Measurements from ENCODE around the gene HACD2.
"Not testable (repeated sequence)": the region's sequence is repeated elsewhere in the genome, so short reads cannot be mapped to it uniquely, and the experiment has no call there.

Gene HACD2

DNA sequence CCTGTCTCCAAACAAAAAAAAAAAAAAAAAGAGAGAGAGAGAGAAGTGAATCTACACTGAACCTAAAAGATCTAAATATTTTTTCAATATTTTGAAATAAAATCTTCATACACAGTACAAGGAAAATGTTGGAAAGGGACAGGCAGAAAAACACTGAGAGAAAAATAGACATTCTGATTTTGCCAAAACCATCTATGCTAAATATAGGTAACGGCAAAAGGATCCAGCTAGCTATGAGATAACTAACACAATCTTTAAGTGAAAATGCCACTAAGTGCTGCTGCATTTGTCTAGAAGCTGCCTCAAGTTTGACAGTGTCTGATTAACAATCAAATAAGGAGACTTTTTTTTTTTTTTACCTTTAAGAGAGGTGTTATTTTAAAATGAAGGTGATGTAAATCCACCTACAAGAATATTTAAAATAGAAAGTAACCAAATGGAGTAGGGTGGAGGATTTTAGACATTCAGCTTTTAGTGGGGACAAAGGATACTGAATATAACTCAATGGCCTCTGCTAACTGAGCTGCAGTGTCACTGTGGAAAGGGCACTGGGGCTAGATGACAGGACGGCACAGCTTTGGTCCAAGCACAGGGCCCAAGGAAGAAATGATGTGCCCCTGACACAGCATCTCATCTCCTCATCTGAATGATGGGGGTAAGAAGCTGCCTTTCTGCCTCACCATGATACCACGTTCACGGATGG is 62.4 kb downstream of the HACD2 start:
- DNase-seq: no peak

DNA sequence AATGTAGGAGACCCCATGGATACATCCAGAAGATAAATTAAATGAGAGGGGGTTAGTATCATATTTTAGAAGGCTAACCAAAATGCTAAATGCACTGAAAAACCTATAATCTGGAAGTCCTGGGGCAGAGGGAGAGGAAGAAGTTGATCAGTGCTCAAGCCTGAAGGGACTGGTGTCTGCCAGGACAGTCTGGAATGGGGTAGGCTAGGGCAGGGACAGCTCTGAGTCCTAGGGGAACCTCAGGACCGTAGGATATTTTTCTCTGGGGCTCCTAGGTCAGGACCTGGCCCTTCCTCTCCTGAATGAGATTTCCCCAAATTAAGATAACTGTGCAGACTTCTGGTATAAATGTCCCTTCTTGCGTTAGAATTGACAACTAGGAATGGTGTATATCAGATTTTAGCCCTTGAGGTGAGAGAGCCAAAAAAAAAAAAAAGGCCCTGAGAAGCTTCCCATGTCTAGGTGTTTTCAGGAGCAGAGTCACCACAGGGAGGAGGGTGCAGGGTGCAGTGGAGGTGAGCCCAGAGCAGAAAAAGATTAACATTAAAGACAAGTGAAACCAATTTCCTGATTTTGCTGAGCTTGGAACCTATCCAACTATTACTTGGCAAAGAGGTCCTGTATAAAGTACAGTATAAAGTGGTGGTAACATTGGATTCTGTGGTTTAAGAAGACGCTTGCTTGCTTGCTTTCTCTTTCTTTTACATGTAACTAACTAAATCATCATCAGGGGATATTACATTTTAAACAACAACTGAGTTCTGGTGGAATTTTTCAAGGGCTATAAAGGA is 63.5 kb downstream of the HACD2 start:
- DNase-seq: peak; percentile 25

DNA sequence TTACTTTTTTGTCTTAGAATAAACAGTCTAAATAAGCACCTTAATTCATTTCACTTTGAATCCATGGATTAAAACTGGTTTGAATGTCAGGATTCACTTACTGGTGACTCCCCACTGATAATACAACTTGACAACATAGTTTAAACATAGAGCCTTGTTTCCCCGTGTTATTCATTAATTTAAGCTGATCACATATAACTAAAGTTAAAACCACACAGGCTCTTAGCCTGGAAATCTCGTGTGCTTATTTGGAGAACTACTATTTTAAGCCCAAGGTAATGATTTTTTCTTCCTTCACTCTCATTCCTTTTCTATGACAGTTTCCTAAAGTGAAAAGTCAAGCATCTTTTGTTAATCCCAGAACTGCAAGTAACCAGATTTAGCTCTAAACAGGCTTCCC is 64.2 kb downstream of the HACD2 start:
- DNase-seq: peak; percentile 5

DNA sequence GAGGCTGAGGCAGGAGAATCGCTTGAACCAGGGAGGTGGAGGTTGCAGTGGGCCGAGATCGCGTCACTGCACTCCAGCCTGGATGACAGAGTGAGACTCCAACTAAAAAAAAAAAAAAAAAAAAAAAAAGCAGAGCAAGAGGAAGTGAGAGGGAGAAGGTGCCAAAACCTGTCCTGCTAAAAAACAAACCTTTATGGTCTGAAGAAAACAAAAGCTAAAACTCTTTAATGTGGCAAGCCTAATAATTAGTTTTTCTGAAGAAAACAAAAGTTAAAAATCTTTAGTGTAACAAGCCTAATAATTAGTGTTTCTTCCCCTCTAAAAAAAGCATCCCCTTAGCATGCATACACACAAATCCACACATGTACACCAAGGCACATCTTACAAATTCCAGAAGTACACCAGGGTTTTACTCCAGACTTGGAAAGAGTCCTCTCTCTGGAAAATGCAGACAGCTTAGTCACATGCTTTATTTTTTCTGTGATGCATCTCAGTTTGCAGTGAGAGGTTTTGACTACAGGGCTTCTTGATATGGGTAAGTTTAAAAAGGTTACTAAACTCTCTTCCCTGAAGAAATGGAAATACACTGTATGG is 65.9 kb downstream of the HACD2 start:
- DNase-seq: peak; percentile 9

DNA sequence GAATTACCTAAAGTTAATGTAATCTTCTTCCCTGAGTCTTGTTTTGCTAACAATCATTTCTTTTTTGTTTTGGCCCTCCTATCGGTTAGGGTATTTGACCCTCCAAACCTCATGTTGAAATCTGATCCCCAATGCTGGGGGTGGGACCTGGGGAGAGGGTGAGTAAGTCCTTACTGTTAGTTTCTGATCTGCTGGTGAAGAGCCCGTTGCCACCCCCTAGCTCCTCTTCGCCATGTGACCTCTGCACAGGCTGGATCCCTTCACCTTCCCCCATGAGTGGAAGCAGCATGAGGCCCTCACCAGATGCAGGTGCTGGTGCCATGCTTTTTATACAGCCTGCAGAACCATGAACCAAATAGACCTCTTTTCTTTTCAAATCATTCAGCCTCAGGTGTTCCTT is 73.1 kb downstream of the HACD2 start:
- DNase-seq: no peak

DNA sequence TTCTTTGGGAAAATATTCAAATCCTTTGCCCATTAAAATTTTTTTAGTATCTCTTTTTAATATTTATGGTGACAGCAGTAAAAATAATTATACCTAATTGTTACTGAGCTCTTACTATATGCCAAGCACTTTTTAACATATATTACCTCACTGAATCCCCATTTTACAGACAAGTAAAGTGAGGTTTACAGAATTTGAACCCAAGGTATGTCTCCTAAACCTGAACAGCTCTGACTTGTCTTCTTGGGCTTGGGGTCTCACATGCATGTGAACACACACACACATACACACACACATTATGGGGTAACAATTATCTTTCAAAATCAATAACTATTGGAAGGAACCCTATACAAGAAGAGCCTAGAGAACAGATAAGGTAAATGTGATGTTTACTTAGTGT is 73.8 kb downstream of the HACD2 start:
- DNase-seq: no peak

DNA sequence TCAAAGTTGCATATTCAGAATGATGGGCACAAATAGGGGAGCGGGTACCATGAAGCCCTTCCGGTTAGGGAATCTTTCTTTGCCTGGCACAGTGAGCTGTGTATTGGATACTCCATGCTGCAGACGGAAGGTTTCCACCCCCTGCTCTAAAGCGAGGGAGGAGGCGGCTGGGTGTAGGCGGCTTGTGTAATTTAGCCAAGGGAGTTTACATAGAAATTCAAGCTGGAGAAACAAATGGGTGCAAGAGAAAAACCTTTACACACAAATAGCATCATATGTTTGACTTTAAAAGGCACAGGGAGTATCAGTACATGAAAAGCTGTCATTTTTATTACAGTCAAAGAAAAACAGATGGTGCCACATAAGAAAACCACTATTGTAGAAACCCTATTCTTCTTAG is 76.7 kb downstream of the HACD2 start:
- DNase-seq: no peak

DNA sequence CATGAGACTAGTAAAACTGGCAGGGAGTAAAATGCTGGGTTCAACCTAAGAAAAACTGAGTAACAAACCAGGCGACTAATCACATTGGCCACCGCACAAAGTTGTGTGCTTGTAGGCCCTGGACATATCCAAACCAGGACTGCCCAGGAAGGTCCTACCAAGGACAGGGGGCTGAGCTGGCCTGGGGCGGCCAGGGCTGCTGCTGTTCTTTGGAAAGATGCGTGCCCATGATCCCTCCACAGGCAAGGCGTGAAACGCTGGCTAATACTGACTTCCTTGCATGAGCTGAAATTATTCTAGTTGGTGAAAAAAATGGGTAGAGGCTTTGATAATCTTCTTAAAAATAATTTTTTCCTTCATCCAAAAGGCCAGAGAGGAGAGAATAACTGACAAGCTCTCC is 79.0 kb downstream of the HACD2 start:
- DNase-seq: no peak

DNA sequence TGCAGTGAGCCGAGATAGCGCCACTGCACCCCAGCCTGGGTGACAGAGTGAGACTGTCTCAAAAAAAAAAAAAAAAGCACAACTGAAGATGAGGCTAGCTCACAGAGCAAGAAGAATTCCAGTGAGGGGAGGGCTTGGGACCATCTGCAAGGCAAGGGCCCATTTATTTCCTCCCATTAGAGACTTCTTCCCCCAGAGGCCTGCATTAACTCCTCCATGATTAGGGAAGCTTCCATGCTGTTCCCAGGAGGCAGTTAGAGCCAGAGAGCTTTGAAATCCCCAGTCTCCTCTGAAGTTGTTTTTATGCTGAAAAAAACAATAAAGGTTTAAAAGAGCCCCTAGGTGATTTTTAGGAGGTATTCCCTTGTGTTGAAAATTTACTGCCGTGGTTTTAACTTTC is 81.7 kb downstream of the HACD2 start:
- DNase-seq: no peak

DNA sequence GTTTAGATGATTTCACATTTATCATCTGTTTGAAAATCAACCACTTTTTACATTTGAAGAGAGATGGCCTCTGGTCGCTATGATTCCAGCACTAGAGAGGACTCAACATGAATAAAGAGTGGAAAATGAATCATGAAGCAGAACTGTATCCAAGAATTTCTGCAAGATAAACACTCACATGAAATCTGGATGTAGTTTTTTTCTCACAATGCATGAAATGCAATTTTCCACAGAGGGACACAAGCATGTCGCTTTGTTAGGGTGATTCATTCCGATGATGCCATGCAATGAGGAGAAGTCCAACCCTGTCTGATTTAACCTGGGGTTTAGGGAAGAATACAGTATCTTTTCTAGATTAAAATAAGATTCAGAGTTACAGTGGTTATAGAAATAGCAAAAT is 85.5 kb downstream of the HACD2 start:
- DNase-seq: peak; percentile 75

DNA sequence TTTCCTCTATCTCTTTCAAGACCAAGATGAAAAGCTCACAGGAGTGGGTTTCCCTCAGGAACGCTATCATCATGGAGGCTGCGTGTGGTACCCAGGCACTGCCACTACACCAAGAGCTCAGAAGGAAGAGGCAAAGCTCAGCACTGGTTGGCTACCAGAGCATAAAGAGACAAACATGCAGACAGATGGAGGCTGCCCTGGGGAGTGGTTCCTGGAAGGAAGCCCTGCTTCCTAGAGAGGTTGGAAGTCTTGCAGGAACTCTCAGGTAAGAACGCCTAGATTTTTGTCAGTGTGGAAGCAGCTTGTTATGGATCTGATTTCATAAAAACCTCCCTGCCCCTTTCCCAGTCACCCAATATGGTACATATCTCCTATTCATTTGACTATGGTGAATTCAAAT is 86.1 kb downstream of the HACD2 start:
- DNase-seq: no peak

DNA sequence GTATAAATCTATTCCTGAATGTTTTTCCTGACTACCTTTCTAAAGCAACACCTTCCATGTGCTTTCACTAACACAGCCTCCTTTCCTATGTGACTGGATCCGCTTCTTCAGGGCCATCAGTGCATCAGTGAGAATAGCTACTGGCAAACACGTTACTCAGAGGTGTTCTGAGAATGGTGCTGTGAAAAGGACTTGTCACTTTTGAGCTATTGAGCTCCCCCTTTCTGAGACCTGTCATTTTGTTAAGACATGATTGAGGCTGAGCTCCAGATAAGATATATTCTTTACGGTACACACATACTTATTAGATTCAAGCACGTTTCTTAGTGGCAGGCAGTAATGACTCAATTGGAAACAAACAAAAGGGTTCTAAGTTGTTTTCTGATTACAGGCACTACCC is 90.9 kb downstream of the HACD2 start:
- DNase-seq: no peak

DNA sequence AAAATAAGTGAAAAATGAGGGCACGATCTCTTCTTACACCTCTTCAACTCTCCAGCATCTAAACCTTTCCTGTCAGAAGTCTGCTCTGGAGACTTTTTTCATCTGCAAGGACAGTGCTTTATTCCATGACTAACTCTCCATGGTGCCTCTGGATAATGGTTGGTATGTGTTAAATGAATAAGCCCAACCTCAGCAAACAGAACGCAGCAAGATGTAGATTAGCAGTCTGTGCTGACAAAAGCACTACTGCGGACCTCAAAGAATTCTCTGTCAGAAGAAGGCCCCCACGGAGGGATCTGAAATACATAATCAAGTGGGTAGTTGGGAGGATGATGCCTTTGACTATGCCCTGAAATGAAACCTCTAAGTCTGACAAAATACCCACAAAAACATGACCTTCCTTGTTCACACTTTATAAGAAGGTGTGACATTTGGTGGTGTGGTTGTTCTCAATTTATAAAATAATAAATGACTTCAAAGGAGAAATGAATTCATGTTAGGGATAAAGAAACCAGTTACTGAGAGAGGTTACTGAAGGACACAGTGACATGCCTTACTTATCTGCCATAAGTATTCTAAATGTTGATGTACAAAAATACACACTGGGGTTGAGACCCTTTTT is 92.8 kb downstream of the HACD2 start:
- no peak for DNase-seq

DNA sequence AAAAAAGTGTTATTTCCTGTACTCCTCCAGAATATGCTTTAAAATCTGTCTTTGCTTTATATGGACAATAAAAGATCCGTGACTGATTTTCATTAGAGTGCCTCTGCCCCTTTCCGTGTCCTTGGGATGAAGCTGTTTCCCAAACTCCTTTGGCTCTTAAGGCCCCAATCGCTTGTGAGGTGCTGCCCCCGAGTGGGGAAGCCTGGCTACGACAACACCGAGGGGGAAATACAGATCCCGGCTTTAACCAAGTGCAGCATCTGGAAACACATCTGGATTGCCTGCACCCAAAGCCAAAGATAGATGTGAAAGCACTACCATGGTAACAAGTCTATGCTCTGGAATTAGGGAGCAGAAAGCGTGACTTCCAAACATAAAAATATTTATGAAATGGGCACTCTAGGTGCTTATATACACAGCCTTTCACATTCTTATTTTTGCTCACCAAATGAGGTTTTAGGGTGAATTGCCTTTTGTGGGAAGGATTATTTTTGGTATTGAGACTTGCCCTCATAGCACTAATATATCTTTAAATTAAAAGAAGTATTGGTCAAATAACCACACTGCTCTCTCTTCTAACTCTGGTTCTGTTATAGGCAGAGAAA is 95.4 kb downstream of the HACD2 start:
- DNase-seq: peak; percentile 50

DNA sequence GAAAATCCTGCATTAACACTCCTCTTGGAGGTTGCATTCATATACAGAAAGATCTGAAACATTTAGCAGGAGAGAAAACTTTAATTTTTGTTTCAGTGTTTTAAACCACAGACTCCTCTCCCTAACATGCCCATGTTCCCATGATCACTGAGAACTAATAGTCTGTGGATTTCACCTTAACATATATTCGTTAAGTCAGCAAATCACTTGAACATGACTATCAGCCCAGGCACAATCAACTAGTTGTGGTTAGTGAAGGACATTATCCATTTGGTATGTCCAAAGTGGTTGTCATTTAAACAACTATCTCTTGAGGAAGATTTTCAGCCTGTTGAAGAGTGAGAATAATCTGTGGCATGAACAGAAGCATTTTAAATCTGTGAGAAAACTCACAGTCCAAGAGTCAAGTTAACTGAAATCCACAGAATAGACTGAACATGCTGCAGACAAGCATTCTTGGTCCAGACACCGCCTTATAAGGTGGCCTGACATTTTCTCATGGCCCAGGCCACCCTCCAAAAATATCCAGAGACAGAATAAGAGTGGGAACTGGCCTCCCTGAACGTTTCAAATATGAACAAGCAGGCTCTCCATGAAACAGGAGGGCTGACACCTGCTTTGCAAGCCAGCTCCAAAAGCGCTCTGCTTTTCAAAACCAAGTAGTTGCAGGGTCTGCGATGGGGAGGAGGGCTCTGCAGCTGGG is 96.1 kb downstream of the HACD2 start:
- no peak for DNase-seq

DNA sequence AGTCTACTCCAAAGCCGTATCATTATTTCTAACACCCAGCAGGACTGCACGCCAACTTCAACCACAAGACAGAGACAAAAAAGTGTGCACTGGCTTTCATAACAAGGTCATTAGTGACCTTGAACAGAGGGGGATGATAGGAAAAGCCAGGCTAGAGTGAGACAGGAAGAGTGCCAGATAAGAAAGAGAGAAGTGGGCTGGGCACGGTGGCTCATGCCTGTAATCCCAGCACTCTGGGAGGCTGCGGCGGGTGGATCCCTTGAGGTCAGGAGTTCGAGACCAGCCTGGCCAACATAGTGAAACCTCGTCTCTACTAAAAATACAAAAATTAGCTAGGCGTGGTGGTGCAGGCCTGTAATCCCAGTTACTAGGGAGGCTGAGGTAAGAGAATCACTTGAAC is 97.8 kb downstream of the HACD2 start:
- DNase-seq: not testable (repeated sequence)

DNA sequence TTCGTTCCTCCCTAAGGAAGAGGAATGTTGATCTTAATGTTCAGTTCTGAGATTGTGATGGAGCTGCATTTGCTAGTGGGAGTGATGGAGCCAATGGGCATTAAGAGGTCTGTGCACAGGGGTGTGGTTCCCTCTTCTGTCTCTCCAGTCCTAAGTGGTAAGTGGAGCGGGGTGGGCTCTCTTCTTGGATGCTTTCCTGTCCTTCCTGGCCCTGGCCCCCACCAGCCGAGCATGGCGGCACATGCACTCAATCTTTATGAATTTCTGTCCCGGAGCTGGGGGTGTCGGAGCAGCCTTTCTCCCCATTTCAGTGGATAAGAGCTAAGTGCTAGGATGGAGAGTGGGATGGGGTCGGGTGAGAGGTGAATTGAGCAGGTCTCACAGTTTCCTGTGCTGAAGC is 98.4 kb downstream of the HACD2 start:
- no peak for DNase-seq

DNA sequence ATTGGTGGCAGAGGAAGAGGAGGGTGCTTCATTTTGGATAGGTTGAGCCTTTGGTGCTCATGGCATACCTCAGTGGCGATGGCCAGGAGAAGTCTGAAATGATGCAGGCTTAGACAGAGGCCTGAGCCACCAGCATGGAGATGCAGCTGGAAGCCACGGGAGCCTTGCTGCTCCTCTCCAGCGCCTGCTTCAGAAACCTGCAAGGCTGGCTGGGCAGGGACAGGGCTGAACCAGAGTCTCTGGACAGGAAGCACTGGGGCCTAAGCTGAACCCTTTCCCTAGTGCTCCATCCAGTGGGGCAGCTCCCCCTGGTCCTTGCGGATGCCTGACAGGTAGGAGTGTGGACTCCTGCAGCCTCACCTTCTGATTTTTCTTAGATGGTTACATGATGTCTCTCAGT is 99.3 kb downstream of the HACD2 start:
- no peak for DNase-seq

DNA sequence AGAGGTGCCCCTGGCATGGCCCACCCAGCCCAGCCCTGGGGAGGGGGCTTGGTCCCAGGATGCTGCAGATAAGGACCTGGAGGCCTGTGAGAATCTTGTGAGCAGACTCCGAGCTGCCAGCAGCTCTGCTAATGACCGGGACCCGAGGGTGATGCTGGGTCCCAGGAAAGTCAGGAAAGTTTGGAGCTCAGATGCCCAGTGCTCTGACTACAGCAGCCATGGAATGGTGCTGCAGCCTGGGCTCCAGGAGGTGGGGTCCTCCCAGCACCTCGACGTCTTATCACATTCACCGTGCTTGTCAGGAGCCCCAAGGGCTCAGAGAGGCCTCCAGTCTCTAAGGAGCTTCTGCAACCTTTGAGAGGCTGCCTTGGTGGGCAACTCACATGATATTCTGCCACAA is 101.7 kb downstream of the HACD2 start:
- DNase-seq: no peak

DNA sequence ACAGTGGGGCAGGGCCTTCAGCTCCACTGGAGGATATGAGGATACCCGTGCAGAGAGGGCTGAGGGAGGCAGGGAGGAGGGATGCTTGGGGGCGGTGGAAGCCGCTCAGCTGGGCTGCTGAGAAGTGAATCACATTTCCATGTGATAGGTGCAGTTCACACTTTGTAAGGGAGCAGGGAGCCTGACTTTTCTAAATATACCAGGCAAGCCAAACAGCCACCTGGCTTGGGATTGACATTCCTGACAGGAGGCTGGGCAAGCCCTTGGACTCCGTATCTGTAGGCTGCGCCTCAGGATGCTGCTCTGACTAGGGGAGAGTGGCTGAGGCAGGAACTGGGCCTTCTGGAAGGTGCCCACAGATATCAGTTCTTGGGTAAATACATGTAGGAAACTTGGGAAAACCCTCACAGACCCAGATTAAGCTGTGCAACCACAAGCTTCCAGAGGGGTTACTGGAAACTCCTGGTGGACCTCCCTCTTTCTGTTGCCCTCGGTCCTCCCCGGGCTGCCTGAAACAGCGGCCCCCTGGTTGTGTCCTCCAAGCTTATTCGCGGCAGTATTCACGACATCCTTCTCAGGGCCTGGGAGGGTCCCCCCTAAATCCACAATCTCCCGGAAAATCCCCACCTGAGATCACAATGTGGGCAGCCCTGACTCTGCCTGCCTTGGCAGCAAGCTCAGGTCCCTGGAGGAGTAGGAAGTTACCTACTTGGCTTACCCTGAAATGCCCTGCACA is 103.0 kb downstream of the HACD2 start:
- no peak for DNase-seq

DNA sequence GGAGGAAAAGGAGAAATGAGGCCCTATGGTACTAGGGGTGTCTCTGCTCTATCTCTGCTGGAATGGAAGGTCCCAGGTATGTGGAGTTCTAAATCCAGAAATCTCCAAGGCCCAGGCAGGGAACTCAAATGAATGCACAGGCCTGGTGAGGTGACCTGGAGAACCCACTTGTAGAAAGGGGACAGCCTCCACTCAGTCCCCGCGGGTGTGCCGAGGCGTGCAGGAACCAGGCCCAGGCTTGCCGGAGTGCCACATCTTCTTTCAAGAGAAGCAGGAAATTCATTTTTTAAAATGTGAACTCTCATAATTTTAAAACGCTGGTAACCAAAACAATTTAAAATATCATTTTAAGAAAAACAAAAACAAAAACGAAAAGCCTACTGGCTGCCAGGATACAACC is 103.8 kb downstream of the HACD2 start:
- no peak for DNase-seq

DNA sequence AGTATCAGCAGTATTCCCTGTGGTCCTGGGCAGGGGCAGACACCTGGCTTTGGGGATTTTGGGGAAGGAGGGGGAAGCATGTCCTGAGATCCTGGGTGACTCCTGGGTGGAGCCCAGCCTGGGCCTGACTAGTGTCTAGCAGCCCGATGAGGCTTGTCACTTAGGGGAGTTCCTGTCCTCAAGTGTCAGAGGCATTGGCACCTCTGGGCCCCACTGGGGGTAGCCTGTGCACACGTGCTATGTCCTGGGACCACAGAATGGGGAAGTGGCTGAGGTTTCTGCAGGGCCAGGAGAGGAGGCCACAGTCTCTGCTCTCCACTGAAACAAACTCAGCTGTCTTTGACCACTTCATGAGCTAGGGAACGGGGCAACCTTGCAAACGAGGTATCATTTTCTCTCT is 104.4 kb downstream of the HACD2 start:
- DNase-seq: no peak

Measured in fibroblast of skin of right biceps (primary cell).